HG03159 (cell line): Measurements from ENCODE around the gene KAT6B.
"Not testable (repeated sequence)": the region's sequence is repeated elsewhere in the genome, so short reads cannot be mapped to it uniquely, and the experiment has no call there.

Experiments
- ATAC-seq: cut with Tn5 transposase; IDR thresholded peaks from one replicate; pipeline ENCODE4 v1.9.1; 2021; ENCODE audit warnings: mild to moderate bottlenecking, moderate library complexity; ENCODE audit not compliant: unreplicated experiment

KAT6B gene

DNA sequence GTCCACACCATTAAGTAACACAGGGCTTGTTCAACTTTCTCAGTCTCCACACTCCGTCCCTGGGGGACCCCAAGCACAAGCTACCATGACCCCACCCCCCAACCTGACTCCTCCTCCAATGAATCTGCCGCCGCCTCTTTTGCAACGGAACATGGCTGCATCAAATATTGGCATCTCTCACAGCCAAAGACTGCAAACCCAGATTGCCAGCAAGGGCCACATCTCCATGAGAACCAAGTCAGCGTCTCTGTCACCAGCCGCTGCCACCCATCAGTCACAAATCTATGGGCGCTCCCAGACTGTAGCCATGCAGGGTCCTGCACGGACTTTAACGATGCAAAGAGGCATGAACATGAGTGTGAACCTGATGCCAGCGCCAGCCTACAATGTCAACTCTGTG lies 204.0 kb downstream of the KAT6B start:
- no peak for ATAC-seq

DNA sequence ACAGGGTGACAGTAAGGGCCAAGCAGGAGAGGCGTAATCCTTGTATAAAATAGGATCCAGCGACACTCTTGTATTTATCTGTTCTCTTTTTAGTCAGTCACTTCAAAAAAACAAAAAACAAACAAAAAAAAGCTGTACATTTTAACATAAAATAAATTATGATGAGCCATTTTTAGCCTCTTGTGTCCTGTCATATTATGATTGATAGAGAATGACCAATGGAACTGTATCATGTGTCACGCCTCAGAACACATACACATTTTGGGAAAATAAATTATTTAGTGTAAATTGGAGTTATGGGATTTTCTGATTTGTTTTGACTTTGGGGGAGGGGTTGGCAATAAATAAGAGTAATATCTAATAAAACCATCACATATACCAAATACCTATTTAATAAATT lies 205.7 kb downstream of the KAT6B start:
- no peak for ATAC-seq

DNA sequence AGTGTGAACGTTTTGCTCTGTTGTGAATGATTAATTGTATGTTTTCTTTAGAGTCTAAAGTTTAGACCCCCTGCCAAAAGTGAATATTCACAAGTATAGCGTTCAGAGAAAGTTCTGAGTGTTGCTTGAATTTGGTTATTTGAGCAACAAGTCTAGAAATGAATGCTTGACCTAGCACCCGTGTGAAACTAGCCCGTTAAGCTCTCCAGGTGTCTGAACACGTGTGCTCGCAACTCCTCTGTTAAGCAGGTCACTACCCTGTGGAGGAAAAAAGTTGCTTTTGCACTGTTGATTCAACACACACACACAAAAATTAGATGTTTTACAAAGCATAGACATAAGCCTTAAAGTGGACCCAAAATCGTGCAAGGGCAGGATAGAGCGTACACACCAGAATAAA lies 206.4 kb downstream of the KAT6B start:
- no peak for ATAC-seq

DNA sequence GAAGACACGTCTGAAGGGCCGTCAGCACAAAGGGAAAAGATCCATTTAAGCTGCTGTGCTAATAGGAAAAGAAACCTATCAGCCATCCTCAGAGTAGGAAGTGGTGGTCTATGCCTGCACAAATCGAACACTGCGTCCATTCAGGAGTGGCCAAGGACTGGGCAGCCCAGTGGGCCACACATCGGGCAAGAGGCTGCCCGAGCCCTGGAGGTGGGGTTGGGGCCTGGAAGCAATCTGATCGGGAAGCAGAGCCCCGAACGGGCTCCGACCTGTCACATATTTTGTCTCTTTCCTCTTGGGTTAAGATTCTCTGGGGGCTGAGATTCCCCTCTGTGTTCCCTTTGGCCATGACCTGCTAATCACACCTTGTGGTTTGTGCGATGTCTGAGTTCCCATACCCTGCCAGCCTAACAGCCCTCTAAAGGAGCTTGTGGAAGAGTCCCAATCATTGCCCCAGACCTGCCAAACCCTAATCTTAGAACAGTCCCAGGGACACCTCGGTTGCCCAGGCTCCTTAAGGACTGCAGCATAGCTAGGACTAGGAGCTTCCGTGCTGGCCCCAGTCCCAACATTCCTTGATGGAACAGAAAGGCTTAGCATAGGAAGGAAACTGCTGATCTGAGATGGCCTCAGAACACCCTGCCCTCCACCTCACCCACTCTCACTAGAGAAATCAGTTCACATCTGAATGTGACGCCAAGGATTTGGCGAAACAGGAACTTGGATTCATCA lies 207.2 kb downstream of the KAT6B start:
- no peak for ATAC-seq

DNA sequence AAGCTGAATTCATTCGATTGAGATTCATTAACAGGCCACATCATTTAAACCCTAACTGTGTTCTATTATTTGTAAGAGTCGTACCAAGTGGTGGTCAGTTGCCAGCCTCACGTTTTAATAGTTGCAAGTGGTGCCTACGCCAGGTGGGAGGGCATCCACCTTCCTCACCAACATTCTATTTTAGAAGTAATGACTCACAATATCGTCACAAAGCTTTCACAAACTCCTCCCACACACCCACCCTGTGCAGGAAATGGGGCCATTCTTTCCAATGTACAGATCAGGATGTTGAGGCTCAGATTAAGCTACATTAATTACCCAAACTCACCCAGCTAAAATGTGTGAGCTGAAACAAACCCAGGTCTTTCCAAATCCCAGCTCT lies 207.7 kb downstream of the KAT6B start:
- ATAC-seq: no peak

DNA sequence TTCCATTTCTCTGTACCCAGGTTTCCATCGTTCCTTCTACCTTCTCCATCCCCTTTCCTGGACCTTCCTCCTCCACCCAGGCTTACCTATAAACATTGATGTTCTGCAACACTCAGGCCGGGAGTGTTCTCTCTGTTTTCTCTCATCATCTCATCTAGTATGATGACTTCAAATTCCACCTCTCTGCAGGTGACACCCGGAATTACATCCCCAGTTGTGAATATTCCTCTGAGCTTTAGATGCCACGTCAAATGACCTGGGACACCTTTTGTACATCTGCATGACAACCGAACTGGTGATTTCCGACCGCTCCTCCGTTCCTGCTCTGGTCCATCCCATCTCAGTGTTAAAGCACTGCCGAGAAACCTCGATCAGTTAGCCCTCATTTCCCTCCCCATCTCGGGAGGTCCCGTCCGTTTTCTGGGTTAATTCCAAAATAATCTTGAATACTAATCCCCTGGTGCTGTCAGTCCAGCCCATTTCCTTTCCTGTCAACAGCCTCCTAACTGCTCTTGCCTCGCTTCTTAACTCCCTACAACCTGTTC lies 208.4 kb downstream of the KAT6B start:
- no peak for ATAC-seq

DNA sequence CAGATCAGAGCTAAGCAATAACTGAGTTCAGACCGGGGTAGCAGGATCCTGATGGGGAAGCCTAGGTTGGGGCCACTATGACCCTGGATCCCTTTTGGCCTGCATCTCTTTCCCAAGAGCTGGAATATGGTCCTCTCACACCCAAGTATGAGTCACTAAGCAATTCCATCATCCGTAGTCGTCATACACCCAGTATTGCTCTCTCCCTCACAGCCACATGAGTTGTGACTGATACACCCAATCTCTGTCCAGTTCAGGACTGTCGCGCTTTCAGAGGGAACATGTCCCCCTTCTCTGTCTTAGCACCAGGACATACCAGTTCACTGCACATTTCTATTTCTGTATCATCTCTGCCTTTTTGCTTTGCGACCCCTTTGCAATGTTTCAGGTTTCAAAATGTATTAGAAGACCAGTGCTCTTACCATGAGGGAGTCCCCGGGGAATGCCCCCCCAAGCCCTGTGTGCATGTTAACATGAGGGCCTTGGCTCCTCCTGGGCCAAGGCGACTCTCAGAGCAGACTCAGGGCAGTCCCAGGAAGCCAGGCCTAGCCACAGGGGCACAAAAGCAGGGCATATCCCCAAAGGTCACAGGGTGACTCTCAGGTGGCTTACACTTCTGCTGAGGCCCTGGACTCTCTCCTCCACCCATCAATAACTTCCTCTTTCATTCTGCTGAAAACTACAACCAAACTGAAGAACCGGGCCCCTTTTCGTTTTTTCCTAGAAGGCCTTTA lies 209.7 kb downstream of the KAT6B start:
- no peak for ATAC-seq

DNA sequence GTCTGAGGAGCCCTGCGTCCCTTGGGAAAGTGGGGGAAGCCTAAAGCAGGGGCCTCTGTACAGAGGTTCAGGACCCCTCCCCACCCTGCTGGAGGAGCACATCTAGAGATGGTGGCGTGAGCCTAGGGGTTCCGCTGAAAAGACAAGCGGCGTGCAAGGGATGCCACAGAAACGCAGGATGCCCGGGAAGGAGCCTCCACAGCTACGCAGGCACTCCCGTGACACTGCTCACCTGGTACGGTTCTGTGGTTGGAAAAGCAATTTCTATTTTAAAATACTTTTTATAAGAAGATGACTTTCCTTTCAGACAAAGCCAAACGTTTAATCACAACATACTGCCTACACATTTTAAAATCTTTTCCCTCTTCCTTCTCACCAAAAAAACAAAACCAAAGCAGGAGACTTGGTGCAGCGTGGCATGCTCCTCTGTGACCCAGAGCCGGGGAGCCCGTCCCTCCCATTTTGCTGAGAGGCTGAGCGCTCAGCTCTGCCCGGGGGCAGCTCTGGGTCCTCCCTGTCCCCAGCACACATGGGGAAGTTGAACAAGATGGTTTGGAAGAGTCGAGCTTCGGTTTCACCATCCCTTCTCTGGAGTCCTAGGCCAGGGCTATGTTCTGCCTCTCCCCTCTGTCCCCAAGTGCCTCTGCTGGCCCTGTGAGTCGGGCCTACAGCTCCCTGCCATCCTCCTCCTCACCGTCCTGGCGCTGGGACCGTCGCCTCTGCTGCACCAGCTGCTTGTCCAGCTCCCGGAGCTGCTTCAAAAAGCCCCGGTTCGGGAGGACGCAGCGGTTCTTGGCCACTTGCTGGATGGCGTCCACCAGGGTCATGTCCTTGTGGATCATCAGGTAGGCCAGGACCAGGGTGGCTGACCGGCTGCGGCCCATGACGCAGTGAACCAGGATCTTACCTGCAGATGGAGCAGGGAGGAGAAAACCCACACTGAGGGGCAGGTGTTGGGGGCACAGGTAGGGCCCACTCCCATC lies 211.1 kb downstream of the KAT6B start:
- ATAC-seq: no peak

DNA sequence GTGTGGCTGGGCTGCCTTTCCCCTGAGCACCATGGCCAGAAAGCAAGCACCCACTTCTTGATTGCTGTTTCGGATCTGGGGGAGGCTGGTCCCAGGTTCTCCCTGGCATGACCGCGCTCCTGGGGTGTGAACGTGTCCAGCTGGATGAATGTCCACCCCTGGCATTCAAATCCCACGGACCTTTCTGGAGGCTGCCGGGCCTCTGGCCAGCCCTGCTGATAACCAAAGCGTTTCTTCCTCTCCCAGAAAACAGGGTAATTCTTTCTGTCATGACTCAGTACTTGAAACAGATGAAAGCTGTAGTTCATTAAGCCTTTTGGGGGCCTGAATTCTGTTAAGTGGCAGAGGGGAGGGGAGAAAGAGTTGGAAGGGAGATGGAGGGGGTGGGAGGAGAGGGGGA lies 211.9 kb downstream of the KAT6B start:
- no peak for ATAC-seq

DNA sequence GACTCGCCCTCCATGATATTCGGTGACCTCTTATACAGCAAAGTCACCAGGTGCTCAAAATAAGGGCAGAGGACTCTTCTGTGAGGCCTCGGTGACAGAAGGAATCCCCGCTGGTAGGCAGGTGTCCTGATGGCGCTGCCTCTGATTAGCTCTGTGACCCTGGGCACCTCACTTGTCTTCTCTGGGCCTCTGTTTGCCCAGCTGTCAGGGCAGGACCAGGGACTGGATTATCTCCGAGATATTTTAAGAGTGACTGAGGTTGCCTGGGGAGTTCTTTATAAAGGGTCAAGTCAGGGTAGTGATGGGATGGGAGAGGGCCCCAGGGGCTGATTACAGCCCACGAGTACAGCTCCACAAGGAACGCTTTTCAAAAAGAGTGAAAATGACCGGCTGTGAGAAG lies 214.2 kb downstream of the KAT6B start:
- no peak for ATAC-seq

DNA sequence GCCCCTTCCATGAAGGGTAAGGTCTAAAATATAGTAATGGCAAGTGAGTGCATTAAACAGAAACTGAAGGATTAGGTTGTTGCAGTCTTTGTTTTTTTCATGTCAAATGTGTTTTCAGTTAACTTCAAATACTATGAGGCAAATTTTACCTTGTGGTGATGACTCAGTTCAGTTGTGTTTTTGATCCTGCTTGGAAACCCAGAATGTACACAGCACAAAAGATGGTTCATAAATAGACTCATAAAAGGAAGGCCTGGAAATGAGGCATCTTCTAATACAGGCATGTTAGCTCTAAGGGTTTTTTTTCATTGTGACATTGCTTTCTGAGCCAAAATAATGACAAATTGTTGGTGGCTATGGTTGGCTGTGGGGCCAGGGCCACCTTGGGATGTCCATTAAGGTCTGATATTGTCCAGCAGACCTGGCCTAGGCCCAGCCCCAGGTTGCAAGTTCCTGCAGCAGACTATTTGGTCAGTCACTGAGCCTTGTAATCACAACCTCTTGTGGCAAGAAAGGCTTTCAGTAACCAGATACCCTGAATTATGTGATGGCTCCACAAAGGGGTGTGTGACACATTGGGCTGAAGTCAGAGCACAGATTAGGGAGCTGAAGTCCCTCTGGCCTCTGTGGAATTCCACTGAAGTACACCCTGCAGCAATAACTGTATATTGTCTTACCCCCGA lies 216.0 kb downstream of the KAT6B start:
- no peak for ATAC-seq

DNA sequence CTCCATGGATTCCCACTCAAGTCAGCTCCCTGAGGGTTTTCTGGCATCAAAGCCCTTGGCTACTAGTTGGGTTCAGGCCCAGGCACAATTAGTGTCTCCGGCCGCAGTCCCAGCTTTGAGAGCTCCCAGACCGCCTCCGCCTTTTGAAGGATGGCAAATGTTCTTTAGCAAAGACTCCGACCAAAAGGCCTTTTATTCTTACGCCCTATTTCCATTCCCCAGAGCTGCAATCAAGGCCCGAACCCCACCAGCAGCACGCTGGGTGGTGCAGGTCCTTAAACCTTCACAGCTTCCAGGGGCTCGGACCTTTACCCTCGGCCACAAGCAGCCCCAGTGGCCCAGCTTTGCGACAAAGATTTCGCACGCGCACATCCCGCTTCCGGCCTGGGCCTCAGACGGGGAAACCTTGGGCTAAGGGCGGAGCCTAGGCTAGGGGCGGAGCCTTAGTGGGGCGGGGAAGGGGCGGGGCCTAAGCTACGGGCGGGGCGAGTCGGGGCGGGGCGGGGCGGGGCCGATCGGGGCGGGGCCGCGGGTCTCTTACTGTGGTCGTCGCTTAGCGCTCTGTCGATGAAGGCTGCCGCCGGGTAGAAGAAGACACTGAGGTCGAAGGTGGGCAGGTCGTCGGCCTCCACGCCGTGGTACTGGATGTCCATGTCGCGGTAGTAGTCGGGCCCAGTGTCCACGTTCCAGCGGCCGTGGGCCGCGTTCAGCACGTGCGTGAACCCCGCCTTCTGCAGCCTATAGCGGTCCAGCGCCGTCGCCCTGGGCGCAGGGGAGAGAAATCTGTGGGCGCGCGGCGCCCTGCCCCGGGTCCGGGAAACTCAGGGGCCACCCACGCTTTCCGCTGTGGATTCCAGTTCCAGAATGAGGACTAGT lies 217.1 kb downstream of the KAT6B start:
- no peak for ATAC-seq

DNA sequence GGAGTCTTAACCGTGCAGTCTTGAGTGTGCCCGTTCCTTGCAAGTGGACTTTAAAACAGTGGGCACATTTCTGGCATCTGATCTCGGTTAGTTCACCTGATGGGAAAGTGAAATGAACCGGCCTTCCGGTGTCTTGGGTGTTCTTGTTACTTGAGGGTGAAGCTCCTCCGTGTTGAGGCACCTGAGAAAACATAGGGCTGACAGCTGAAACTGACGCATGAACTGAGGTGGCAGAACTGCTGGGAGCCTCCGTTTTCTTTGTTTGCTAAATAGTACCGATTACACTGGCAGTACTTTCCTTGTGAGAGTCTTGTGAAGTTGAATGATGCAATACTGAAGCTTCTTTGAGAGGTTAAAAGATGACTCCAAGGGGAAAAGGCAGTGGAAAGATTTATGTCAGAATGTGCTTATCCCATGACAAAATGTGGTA lies 222.3 kb downstream of the KAT6B start:
- ATAC-seq: no peak

DNA sequence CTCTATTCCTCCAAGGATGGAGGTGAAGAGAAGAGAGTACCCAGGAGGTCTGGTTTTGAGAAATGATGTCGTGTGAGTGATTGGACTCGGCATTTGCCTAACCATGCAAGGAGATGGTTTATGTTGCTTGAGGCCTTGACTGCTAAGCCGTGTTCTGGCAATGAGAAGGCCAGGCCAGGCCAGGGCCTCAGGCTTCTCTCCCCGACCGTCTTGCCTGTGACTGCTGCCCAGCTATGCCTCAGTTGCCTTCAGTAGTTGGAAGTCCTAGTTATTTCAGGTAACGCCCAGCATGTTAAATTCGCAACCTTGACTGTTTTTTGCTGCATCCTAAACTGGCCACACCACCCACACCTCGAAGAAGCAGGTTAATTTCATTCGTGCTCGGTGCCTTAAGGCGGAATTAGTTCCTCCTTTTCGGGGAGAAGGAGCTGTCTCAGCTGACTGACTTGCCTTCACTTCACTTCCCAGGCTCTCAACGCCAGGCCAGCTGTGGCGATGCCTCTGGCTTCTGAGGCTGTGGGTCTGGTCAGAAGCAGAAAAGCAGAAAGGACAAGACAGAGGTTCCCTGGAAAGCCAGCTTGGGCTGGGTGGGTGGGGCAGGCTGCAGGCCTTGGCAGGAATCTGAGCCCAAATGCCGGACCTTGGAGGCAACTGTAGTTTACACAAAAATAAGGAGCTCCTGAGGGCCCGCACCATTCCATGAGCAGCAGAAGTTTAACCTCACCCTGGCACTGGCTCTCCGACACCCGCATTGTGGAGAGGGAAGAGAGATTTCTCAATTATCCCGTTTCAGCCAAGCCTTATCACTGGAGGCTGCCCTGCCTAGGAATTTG lies 223.1 kb downstream of the KAT6B start:
- no peak for ATAC-seq

DNA sequence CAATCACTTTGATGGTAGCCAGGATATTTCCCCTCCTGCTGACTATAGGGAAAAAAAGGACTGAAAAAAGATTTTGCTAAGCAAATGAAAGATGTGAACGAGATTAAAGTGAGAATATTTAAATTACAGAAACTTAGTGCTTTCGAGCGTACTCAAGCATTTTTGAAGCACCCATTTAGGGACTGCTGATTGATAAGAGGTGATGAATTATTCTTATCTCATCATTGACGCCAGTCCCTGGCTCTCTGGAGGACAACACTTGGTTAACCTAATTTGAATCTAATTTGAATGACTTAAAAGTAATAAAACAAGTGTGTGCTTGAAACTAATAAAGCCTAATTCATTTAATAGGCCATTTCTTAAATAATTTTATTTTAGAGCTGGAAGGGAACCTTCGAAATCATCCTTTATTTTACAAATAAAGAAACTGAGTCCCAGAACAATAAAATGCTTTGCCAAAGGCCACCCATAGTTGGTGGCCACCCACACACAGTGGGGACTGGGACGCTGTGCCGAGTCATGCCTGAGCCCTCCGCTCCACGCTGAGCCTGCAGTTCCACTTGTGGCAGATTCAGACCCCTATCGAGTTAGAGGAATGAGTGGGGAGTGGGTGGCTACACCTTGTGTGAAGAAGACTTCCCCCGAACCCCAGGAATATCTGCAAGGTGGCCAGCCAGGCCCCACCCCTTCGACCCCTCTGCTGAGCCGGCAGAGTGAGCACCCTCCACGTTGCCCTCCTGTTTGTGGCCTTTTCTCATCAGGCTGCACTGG lies 223.9 kb downstream of the KAT6B start:
- ATAC-seq: no peak

DNA sequence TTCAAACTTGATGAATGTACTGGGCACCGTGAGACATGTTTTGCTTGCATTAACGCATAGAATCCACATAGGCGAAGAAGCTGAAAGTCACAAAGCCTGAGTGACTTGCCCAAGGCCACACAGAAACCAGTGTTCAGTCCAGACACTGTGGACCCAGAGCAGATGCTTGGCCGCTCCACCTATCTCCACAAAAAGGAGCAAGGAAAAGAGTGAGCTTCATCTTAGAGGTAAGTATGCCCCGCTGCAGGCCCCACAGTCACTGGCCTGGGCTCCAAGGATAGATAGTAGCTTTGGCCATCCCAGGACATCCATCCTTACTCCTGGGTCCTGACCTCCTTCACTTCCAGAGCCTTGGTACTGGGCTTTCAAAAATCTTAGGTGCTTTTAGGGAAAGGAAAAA lies 224.9 kb downstream of the KAT6B start:
- ATAC-seq: no peak

DNA sequence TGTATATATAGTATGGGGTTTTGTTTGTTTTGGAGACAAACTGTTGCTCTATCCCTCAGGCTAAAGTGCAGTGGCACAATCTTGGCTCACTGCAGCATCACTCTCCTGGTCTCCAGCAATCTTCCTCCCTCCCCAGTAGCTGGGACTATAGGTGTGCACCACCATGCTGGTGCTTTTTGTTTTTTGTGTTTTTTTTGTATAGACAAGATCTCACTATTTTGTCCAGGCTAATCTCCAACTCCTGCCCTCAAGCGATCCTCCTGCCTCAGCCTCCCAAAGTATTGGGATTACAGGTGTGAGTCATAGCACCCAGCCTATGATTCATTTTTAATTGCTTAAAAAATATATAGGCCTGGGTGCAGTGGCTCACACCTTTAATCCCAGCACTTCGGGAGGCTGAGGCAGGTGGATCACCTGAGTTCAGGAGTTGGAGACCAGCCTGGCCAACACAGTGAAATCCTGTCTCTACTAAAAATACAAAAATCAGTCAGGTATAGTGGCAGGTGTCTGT lies 229.6 kb downstream of the KAT6B start:
- ATAC-seq: not testable (repeated sequence)

DNA sequence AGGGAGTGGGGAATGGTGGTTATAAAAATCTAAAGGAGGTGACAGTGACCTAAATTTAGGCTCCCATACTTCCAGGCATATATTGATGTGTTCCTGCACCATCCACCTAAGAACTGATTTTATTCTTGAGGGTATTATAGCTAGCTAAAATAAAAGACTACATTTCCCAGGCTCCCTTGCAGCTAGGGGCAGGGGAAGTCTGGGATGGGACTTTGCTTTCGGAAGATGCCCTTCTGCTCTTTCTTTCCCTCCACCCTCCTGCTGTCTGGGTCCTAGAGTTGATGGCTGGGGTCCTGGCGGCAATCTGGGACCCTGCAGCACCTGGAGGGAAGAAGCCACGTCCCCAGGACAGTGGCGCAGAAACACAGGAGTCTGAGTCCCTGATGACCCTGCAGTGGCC lies 231.3 kb downstream of the KAT6B start:
- no peak for ATAC-seq
